A673 (cell line): ENCODE data around the gene TRPV4. TPM values are rescaled to one million over a fixed set of nuclear protein-coding genes. Genes with fewer than 3 reads are reported as not detected.

Experiments
- BruUV-seq: library from RNA; stranded (reverse); fragments of 400-500 nt; replicated peaks from 2 replicates; lab custom pipeline; 2021; lab: Mats Ljungman, UMichigan
- CTCF ChIA-PET: fragments of 300-600 bp; sonication (Branson Sonifier 250); formaldehyde crosslinking; loops from one replicate; lab custom pipeline; 2022; ENCODE audit warnings: antibody characterized with exemption; lab: Charles Lee
- POLR2A ChIA-PET: fragments of 300-600 bp; sonication (Branson Sonifier 250); formaldehyde crosslinking; loops from one replicate; lab custom pipeline; 2022; ENCODE audit warnings: antibody characterized with exemption; ENCODE audit not compliant: low non-redundant PET; lab: Charles Lee
- DNase-seq: peaks from one replicate; pipeline ENCODE4 v3.0.0-alpha.2; 2015; ENCODE audit warnings: low spot score
- H3K27ac ChIP-seq: fragments of 200-600 bp; sonication (generic); 2 replicates; pipeline ENCODE4 v1.5.1; 2016; ENCODE audit warnings: mixed run types, low read depth, mild to moderate bottlenecking, mixed read lengths, antibody characterized with exemption, low read length; ENCODE audit not compliant: poor library complexity, severe bottlenecking
- H3K27me3 ChIP-seq: fragments of 200-600 bp; sonication (generic); replicated peaks from 2 replicates; pipeline ENCODE4 v1.6.1; 2017; ENCODE audit warnings: mixed run types, low read depth, mild to moderate bottlenecking, mixed read lengths, antibody characterized with exemption, low read length; ENCODE audit not compliant: insufficient read depth, poor library complexity
- H3K36me3 ChIP-seq: fragments of 200-600 bp; sonication (generic); 2 replicates; pipeline ENCODE4 v1.6.1; 2016; ENCODE audit warnings: mixed run types, mild to moderate bottlenecking, mixed read lengths, antibody characterized with exemption, low read length; ENCODE audit not compliant: insufficient read depth, poor library complexity, severe bottlenecking
- H3K4me1 ChIP-seq: fragments of 200-600 bp; sonication (generic); 2 replicates; pipeline ENCODE4 v1.6.1; 2017; ENCODE audit warnings: mixed run types, mild to moderate bottlenecking, mixed read lengths, antibody characterized with exemption, low read length; ENCODE audit not compliant: insufficient read depth, poor library complexity, severe bottlenecking
- H3K4me3 ChIP-seq: fragments of 200-600 bp; sonication (generic); 2 replicates; pipeline ENCODE4 v1.5.1; 2016; ENCODE audit warnings: low read depth, mixed run types, mild to moderate bottlenecking, mixed read lengths, low read length; ENCODE audit not compliant: poor library complexity, severe bottlenecking
- H3K9me3 ChIP-seq: fragments of 200-600 bp; sonication (generic); 2 replicates; pipeline ENCODE4 v1.6.1; 2016; ENCODE audit warnings: mixed run types, low read depth, mild to moderate bottlenecking, mixed read lengths, antibody characterized with exemption, low read length; ENCODE audit not compliant: poor library complexity, severe bottlenecking
- CTCF ChIP-seq: fragments of 300-800, 200-600 bp; sonication (generic); conservative IDR thresholded peaks from 2 replicates; pipeline ENCODE4 v1.5.1; 2017; ENCODE audit warnings: low read depth, mild to moderate bottlenecking, antibody characterized with exemption, low read length, moderate library complexity, mixed read lengths
- EZH2 ChIP-seq: fragments of 200-600 bp; sonication (generic); IDR thresholded peaks from 2 replicates; pipeline ENCODE4 v1.6.1; 2017; ENCODE audit warnings: borderline replicate concordance, low read depth, mild to moderate bottlenecking, mixed read lengths, antibody characterized with exemption, low read length; ENCODE audit not compliant: poor library complexity, severe bottlenecking
- intact Hi-C: fragments of 100-400 bp; cut with micrococcal nuclease; formaldehyde crosslinking; loops from one replicate; pipeline ENCODE4 v1.10.0; 2022; ENCODE audit not compliant: unreplicated experiment
- total RNA-seq: library from RNA; stranded (reverse); gene quantifications from 2 replicates; pipeline ENCODE4 v1.2.3, GENCODE V29; 2021

The TRPV4 gene
- total RNA-seq, 1 experiment from 2014 or later: 0.11 TPM

DNA sequence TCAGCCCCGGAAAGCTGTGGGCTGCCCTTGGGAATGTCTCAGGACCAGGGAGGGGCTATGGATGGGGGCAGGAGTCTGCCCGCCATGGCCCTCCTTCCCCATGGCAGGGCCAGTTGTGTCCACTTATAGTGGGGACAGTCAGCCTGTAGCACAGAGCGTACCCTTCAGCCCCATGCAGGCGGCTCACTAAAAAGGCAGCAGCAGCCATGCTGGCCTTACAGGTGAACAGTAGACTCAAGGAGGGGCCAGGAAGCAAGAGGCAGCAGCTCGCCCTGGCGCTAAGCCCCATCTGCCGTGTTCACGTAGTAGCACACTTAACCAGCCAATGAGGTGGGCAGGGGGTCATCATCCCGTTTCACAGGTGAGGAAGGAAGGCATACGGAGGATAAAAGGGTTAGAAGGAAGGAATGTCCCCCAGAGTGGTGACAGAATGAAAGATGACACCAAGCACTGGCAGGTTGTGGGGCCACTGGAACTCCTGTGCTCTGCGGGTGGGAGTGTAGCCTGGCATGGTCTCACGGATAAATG, 66.9 kb downstream of the TRPV4 start:
- Histone ChIP-seq H3K36me3 (no peaks in the 10 kb centered on the region), H3K4me1 (no peaks in the 10 kb centered on the region), H3K9me3 (no peaks in the 10 kb centered on the region), H3K27ac (no peak overlapping the region), H3K27me3 (no peaks in the 10 kb centered on the region), H3K4me3 (no peak overlapping the region)
- ChIA-PET CTCF (no interaction called here), POLR2A (no interaction called here)
- intact Hi-C loops: no loop called here
- no TSS peak for BruUV-seq
- no peak for DNase-seq
- TF ChIP-seq EZH2: no peak
- TF ChIP-seq CTCF: no peak

DNA sequence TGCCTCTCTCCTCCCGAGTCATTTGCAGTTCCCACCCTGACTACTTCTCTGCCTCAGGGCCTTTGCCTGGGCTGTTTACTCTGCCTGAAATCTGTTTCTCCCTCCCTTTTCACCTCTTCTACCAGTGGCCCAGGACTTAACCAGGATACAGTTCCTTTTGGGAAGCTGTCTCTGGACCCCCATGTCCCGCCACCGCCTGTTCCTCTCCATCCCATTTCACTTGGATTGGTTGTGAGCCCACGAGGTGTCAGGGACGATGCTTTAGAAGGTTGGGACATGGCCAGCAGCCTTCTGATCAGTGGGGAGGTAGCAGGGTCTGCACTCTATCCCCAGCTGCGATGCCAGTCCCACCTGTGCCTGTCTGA, 67.8 kb downstream of the TRPV4 start:
- ChIA-PET CTCF (no interaction called here), POLR2A (no interaction called here)
- TF ChIP-seq CTCF (no peak), EZH2 (no peak)
- no TSS peak for BruUV-seq
- intact Hi-C loops: no loop called here
- Histone ChIP-seq H3K9me3 (no peaks in the 10 kb centered on the region), H3K36me3 (no peaks in the 10 kb centered on the region), H3K27me3 (no peaks in the 10 kb centered on the region), H3K4me1 (no peaks in the 10 kb centered on the region), H3K27ac (no peak overlapping the region), H3K4me3 (no peak overlapping the region)
- no peak for DNase-seq

- intact Hi-C loops: no loop called here
- no peaks in the 10 kb centered on the region for H3K36me3 ChIP-seq
- H3K4me1 ChIP-seq: no peaks in the 10 kb centered on the region
- ChIA-PET CTCF (no interaction called here), POLR2A (no interaction called here)
- no TSS peak for BruUV-seq
- no peak overlapping the region for H3K4me3 ChIP-seq
- H3K9me3 ChIP-seq: no peaks in the 10 kb centered on the region
- no peak for DNase-seq
- TF ChIP-seq CTCF (no peak), EZH2 (no peak)
- no peaks in the 10 kb centered on the region for H3K27me3 ChIP-seq
- H3K27ac ChIP-seq: no peak overlapping the region
Measured at GRCh38 chr12:109764776-109765445, 68.3 kb downstream of the TRPV4 start.
